DOHH2 (cell line): ENCODE data around the gene MAG.
"Not testable (repeated sequence)": the region's sequence is repeated elsewhere in the genome, so short reads cannot be mapped to it uniquely, and the experiment has no call there.

Source experiments
- CTCF ChIP-seq: fragments of 200-600 bp; sonication (generic); IDR thresholded peaks from one replicate; pipeline ENCODE4 v1.5.1; 2014; ENCODE audit warnings: antibody characterized with exemption, mild to moderate bottlenecking, low read depth, low read length; ENCODE audit not compliant: poor library complexity, severe bottlenecking
- EZH2phosphoT487 ChIP-seq: fragments of 200-600 bp; sonication (generic); IDR thresholded peaks from 2 replicates; pipeline ENCODE4 v1.6.1; 2017; ENCODE audit warnings: borderline replicate concordance, mild to moderate bottlenecking, antibody characterized with exemption, low read length, moderate library complexity, mixed read lengths

GRCh38 chr19:35285465-35285864, 6.5 kb upstream of the MAG start:
- not testable (repeated sequence) for TF ChIP-seq EZH2phosphoT487, CTCF
